SK-N-SH treated with all-trans-retinoic acid at 6 μM for 48 hours (cell line): Measurements from ENCODE around the gene MAGEA11.

Experiments used
- ATAC-seq: fragments of 200-7000 bp; cut with Tn5 transposase; 3 replicates; pipeline ENCODE4 v1.9.1; 2020; ENCODE audit warnings: mild to moderate bottlenecking, moderate library complexity
- ARNTL ChIP-seq: fragments of 450-650 bp; formaldehyde crosslinking; IDR thresholded peaks from 2 replicates; pipeline ENCODE4 v1.5.0; 2020; ENCODE audit warnings: low read depth, mild to moderate bottlenecking, moderate library complexity, borderline replicate concordance
- BACH2 ChIP-seq: fragments of 250-450 bp; sonication (Bioruptor Pico); IDR thresholded peaks from 2 replicates; pipeline ENCODE4 v1.9.0; 2021; ENCODE audit warnings: mild to moderate bottlenecking, borderline replicate concordance
- CSDC2 ChIP-seq: fragments of 250-450 bp; sonication (Bioruptor Pico); IDR thresholded peaks from 2 replicates; pipeline ENCODE4 v1.5.0; 2020; ENCODE audit warnings: mild to moderate bottlenecking, moderate library complexity
- CSRNP3 ChIP-seq: fragments of 250-450 bp; sonication (Bioruptor Pico); IDR thresholded peaks from 2 replicates; pipeline ENCODE4 v1.5.1; 2021; ENCODE audit warnings: mild to moderate bottlenecking, moderate library complexity
- ESRRG ChIP-seq: fragments of 250-450 bp; sonication (Bioruptor Pico); IDR thresholded peaks from 2 replicates; pipeline ENCODE4 v1.6.1; 2021; ENCODE audit warnings: mild to moderate bottlenecking
- GLIS3 ChIP-seq: fragments of 250-450 bp; sonication (Bioruptor Pico); IDR thresholded peaks from 2 replicates; pipeline ENCODE4 v1.5.0; 2020; ENCODE audit warnings: mild to moderate bottlenecking, moderate library complexity
- ISL1 ChIP-seq: fragments of 250-450 bp; sonication (Bioruptor Pico); IDR thresholded peaks from 2 replicates; pipeline ENCODE4 v2.1.2; 2022; ENCODE audit warnings: mild to moderate bottlenecking, moderate library complexity
- OSR1 ChIP-seq: fragments of 250-450 bp; sonication (Bioruptor Pico); IDR thresholded peaks from 2 replicates; pipeline ENCODE4 v1.8.0; 2022; ENCODE audit warnings: moderate library complexity, mild to moderate bottlenecking, inconsistent platforms
- PATZ1 ChIP-seq: fragments of 250-450 bp; sonication (Bioruptor Pico); IDR thresholded peaks from 2 replicates; pipeline ENCODE4 v1.8.0; 2020; ENCODE audit warnings: mild to moderate bottlenecking, moderate library complexity, borderline replicate concordance
- POU6F1 ChIP-seq: fragments of 250-450 bp; sonication (Bioruptor Pico); IDR thresholded peaks from 2 replicates; pipeline ENCODE4 v1.8.0; 2021; ENCODE audit warnings: low read depth, mild to moderate bottlenecking, moderate library complexity, borderline replicate concordance
- PPARA ChIP-seq: fragments of 250-450 bp; sonication (Bioruptor Pico); IDR thresholded peaks from 2 replicates; pipeline ENCODE4 v1.5.0; 2020; ENCODE audit warnings: mild to moderate bottlenecking, borderline replicate concordance
- RARB ChIP-seq: fragments of 250-450 bp; sonication (Bioruptor Pico); IDR thresholded peaks from 2 replicates; pipeline ENCODE4 v1.8.0; 2021; ENCODE audit warnings: mild to moderate bottlenecking, moderate library complexity
- SNAI2 ChIP-seq: fragments of 250-450 bp; sonication (Bioruptor Pico); IDR thresholded peaks from 2 replicates; pipeline ENCODE4 v1.5.0; 2020; ENCODE audit warnings: mild to moderate bottlenecking, moderate library complexity
- TCF4 ChIP-seq: fragments of 250-450 bp; sonication (Bioruptor Pico); IDR thresholded peaks from 2 replicates; pipeline ENCODE4 v1.8.0; 2021; ENCODE audit warnings: mild to moderate bottlenecking, moderate library complexity, borderline replicate concordance
- TOX ChIP-seq: fragments of 250-450 bp; sonication (Bioruptor Pico); IDR thresholded peaks from 2 replicates; pipeline ENCODE4 v1.8.0; 2021; ENCODE audit warnings: mild to moderate bottlenecking, moderate library complexity, borderline replicate concordance
- ZC3H10 ChIP-seq: fragments of 250-450 bp; sonication (Bioruptor Pico); IDR thresholded peaks from 2 replicates; pipeline ENCODE4 v1.5.1; 2021; ENCODE audit warnings: mild to moderate bottlenecking, moderate library complexity
- ZFP3 ChIP-seq: fragments of 250-450 bp; sonication (Bioruptor Pico); IDR thresholded peaks from 2 replicates; pipeline ENCODE4 v1.5.0; 2020; ENCODE audit warnings: mild to moderate bottlenecking, moderate library complexity
- ZFP30 ChIP-seq: fragments of 450-650 bp; formaldehyde crosslinking; IDR thresholded peaks from 2 replicates; pipeline ENCODE4 v1.5.0; 2022; ENCODE audit warnings: mild to moderate bottlenecking, moderate library complexity
- ZNF565 ChIP-seq: fragments of 450-650 bp; formaldehyde crosslinking; conservative IDR thresholded peaks from 2 replicates; pipeline ENCODE4 v1.5.0; 2020; ENCODE audit warnings: low read depth, mild to moderate bottlenecking, moderate library complexity
- ZNF70 ChIP-seq: fragments of 450-650 bp; formaldehyde crosslinking; IDR thresholded peaks from 2 replicates; pipeline ENCODE4 v1.5.0; 2020; ENCODE audit warnings: mild to moderate bottlenecking, moderate library complexity
- ZNF8 ChIP-seq: fragments of 450-650 bp; formaldehyde crosslinking; IDR thresholded peaks from 2 replicates; pipeline ENCODE4 v1.5.0; 2020; ENCODE audit warnings: mild to moderate bottlenecking, moderate library complexity
- TF ChIP-seq, protein P1 (sequence below): fragments of 250-450 bp; sonication (Bioruptor Pico); IDR thresholded peaks from 2 replicates; pipeline ENCODE4 v1.5.1; 2020; ENCODE audit warnings: low read depth, mild to moderate bottlenecking, moderate library complexity

Gene MAGEA11

DNA sequence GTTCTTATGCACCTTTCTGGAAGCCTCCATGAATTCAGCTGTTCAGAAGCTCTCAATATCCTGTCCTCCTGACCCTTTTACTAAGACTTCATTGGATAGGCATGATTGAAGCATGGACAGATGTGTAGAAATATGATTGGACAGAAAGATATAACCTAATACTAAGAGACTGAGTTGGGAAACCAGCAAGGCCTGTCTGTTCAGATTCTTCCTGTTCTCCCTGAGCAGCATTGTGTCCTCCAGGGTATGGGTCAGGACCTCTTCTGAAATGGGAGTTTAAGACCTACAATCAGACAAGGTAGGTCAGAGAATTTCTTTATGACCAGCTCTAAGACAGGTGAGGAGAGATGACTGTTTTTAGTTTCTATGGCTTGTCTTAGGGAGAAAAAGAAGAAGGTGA, 23.9 kb upstream of the MAGEA11 start:
- no peak for ATAC-seq
- no peak for TF ChIP-seq GLIS3
- no peak for TF ChIP-seq ZFP30 (CRISPR knock-in tag)
- no peak for TF ChIP-seq TCF4
- no peak for TF ChIP-seq SNAI2
- no peak for TF ChIP-seq PPARA
- TF ChIP-seq TOX (CRISPR knock-in tag), result no peak
- TF ChIP-seq ARNTL (CRISPR knock-in tag), result no peak
- no peak for TF ChIP-seq ZFP3 (CRISPR knock-in tag)
- no peak for TF ChIP-seq ISL1
- TF ChIP-seq PATZ1 (CRISPR knock-in tag), result no peak
- TF ChIP-seq, protein P1, sequence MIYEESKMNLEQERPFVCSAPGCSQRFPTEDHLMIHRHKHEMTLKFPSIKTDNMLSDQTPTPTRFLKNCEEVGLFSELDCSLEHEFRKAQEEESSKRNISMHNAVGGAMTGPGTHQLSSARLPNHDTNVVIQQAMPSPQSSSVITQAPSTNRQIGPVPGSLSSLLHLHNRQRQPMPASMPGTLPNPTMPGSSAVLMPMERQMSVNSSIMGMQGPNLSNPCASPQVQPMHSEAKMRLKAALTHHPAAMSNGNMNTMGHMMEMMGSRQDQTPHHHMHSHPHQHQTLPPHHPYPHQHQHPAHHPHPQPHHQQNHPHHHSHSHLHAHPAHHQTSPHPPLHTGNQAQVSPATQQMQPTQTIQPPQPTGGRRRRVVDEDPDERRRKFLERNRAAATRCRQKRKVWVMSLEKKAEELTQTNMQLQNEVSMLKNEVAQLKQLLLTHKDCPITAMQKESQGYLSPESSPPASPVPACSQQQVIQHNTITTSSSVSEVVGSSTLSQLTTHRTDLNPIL, result no peak
- TF ChIP-seq ESRRG (CRISPR knock-in tag), result no peak
- no peak for TF ChIP-seq BACH2 (CRISPR knock-in tag)
- TF ChIP-seq ZNF8 (CRISPR knock-in tag), result no peak
- no peak for TF ChIP-seq CSRNP3 (CRISPR knock-in tag)
- no peak for TF ChIP-seq ZNF565 (CRISPR knock-in tag)
- TF ChIP-seq ZC3H10, result no peak
- TF ChIP-seq OSR1 (CRISPR knock-in tag), result no peak
- no peak for TF ChIP-seq ZNF70

- TF ChIP-seq POU6F1 (CRISPR knock-in tag) (no peak), ARNTL (CRISPR knock-in tag) (no peak), RARB (CRISPR knock-in tag) (no peak), SNAI2 (no peak), PPARA (no peak), CSRNP3 (CRISPR knock-in tag) (no peak), ZNF70 (no peak), ZFP30 (CRISPR knock-in tag) (no peak), BACH2 (CRISPR knock-in tag) (no peak), ZFP3 (CRISPR knock-in tag) (no peak), OSR1 (CRISPR knock-in tag) (no peak), PATZ1 (CRISPR knock-in tag) (no peak), CSDC2 (CRISPR knock-in tag) (no peak)
- TF ChIP-seq, protein P1, result no peak
- no peak for ATAC-seq
Observed at GRCh38 chrX:149688552-149688951, 23.3 kb upstream of the MAGEA11 start.
